Gastroesophageal sphincter (tissue), 4 donors: ENCODE results near the gene ASIC2. TPM values are rescaled to one million over a fixed set of nuclear protein-coding genes. Genes with fewer than 3 reads are reported as not detected.

ENCODE experiments used
- ATAC-seq: fragments of 150-250 bp; one replicate; pipeline ENCODE4 v1.9.1; 2016; ENCODE audit warnings: mild to moderate bottlenecking, moderate library complexity
- H3K27ac ChIP-seq, 4 donors: fragments of 200-600 bp; sonication (generic) in 3 of 4; 1 replicate in 3 of 4; 2 replicates in 1 of 4; pipeline ENCODE4 v1.5.1; 2016 to 2019
- H3K27me3 ChIP-seq: fragments of 200-600 bp; sonication (generic); one replicate; pipeline ENCODE4 v1.5.1; 2019
- H3K36me3 ChIP-seq, 2 donors: fragments of 200-600 bp; sonication (generic); one replicate each; pipeline ENCODE4 v1.5.1; 2019; ENCODE audit warnings: control low read depth in 1 of 2
- H3K4me1 ChIP-seq, 3 donors: fragments of 200-600 bp; sonication (generic); 1 replicate in 2 of 3; 2 replicates in 1 of 3; pipeline ENCODE4 v1.5.1; 2016 to 2019; ENCODE audit warnings: control low read depth in 2 of 3
- H3K4me3 ChIP-seq, 2 donors: fragments of 200-600 bp; sonication (generic); one replicate each; pipeline ENCODE4 v1.5.1; 2019; ENCODE audit warnings: mild to moderate bottlenecking in 1 of 2, moderate library complexity in 1 of 2
- H3K9me3 ChIP-seq, 3 donors: fragments of 200-600 bp; sonication (generic); one replicate each; pipeline ENCODE4 v1.5.1; 2017 to 2019; ENCODE audit warnings: control low read depth in 2 of 3
- EP300 ChIP-seq: sonication (generic); formaldehyde crosslinking; IDR thresholded peaks from one replicate; pipeline ENCODE4 v1.6.1; 2017; ENCODE audit warnings: antibody characterized with exemption, mild to moderate bottlenecking
- POLR2A ChIP-seq, 2 donors: fragments of 450-650 bp; IDR thresholded peaks; one replicate each; pipeline ENCODE4 v1.6.1; 2017; ENCODE audit warnings: antibody characterized with exemption in 2 of 2, mild to moderate bottlenecking in 2 of 2, moderate library complexity in 1 of 2
- POLR2AphosphoS5 ChIP-seq: sonication (generic); formaldehyde crosslinking; IDR thresholded peaks from one replicate; pipeline ENCODE4 v1.6.1; 2017; ENCODE audit warnings: antibody characterized with exemption
- WGBS, 2 donors: methylation state at CpG; one replicate each; pipeline ENCODE4 v1.1.5; 2018; ENCODE audit warnings: low coverage in 1 of 2; 5-methylcytosine and 5-hydroxymethylcytosine counted together
- total RNA-seq, 4 donors: library from RNA; depleted of rRNA; stranded (reverse); fragments of >200 nt; gene quantifications; one replicate each; pipeline ENCODE4 v1.1.0, GENCODE V29; 2016
- TF ChIP-seq, protein P1 (sequence below), 4 experiments: fragments of 200-600 bp in 2 of 4; fragments of 450-650 bp in 2 of 4; sonication (generic) in 1 of 4; IDR thresholded peaks; one replicate each; pipeline ENCODE4 v1.5.1; 2017 to 2019; ENCODE audit warnings: antibody characterized with exemption in 4 of 4, mild to moderate bottlenecking in 2 of 4, moderate library complexity in 2 of 4

The ASIC2 gene
- total RNA-seq, 4 donors from 2014 or later = 0.15 TPM; not detected in 3

DNA sequence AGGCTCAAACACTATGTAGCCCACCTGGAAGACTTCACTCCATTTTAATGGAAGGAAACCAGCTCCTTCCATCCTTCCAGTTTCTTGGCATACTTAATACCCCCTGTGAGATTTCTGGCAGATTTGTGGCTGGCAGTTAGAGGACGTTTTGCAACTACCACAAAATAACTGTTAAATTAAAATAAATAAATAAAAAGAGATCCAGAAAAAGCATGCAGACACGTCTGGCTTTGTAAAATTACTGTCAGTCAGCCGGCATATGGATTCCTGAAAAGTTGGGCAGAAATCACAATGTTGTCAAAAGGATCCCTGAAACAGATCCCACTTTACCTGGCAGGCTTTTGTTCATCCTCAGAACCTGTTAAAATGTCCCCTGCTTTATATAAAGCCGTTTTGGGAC, 113.9 kb downstream of the ASIC2 start:
- Histone ChIP-seq H3K4me1 (peaks cover 0 to 5% (median 0%) of the 10 kb centered on the region in 3 donors), H3K9me3 (no peaks in the 10 kb centered on the region), H3K27me3 (peaks cover 54% of the 10 kb centered on the region), H3K36me3 (no peaks in the 10 kb centered on the region), H3K4me3 (no peak overlapping the region), H3K27ac (no peak overlapping the region)
- 49 to 50% methylated on average over 2 to 4 of the region's 4 CpGs for WGBS, 2 donors
- no peak for ATAC-seq
- TF ChIP-seq POLR2AphosphoS5 (no peak), EP300 (no peak), POLR2A (IDR thresholded peaks at IDR 0.05) (no peak)
- TF ChIP-seq, protein P1, sequence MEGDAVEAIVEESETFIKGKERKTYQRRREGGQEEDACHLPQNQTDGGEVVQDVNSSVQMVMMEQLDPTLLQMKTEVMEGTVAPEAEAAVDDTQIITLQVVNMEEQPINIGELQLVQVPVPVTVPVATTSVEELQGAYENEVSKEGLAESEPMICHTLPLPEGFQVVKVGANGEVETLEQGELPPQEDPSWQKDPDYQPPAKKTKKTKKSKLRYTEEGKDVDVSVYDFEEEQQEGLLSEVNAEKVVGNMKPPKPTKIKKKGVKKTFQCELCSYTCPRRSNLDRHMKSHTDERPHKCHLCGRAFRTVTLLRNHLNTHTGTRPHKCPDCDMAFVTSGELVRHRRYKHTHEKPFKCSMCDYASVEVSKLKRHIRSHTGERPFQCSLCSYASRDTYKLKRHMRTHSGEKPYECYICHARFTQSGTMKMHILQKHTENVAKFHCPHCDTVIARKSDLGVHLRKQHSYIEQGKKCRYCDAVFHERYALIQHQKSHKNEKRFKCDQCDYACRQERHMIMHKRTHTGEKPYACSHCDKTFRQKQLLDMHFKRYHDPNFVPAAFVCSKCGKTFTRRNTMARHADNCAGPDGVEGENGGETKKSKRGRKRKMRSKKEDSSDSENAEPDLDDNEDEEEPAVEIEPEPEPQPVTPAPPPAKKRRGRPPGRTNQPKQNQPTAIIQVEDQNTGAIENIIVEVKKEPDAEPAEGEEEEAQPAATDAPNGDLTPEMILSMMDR (IDR thresholded peaks at IDR 0.05) = no peak

DNA sequence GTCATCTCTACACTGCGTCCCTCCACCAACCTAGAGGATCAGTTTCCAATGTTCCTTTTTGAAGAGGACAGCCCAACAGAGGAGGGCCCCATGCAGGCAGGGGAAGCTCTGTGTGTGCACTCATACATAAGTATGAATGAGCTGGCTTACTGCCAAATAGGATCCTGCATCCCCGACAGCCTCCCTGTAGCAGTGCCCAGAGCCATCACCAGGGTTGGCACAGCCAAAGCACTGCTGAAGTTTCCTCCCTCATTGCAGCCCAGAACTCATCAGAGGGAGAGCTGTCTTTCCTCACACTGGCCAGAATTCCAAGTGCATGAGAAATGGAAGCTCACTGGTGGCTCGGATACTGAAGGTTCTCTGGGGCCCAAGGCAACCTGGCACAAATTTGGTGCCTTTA, 114.4 kb downstream of the ASIC2 start:
- Histone ChIP-seq H3K4me1 (peaks cover 0 to 5% (median 0%) of the 10 kb centered on the region in 3 donors), H3K27ac (no peak overlapping the region), H3K9me3 (no peaks in the 10 kb centered on the region), H3K36me3 (no peaks in the 10 kb centered on the region), H3K27me3 (peaks cover 54% of the 10 kb centered on the region), H3K4me3 (no peak overlapping the region)
- ATAC-seq = no peak
- WGBS, 2 donors = 51% methylated on average over 2 of the region's 3 CpGs; no CpG with 5 or more reads in 1 of the 2 donors
- TF ChIP-seq, protein P1 (IDR thresholded peaks at IDR 0.05) = no peak
- no peak for TF ChIP-seq POLR2AphosphoS5

DNA sequence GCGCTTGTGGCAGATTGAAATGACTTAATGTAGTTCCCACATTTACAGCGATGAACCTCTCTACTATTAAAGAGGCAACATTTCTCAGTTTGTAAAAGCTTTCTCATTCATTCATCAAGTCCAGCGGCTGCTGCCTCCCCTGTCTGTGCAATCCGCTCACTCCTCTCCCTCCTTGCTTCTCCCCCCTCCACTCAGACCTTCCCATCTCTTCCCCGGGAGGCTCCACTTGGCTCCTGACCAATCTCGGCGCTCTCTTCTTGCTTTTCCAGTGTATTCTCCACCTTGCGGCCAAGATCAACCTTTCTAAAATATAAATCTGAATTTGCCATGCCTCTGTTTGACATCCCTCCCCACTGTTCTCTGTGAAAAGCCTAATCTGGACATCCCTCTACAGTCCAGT, 117.5 kb downstream of the ASIC2 start:
- WGBS, 2 donors = 6 to 27% methylated on average over 4 to 8 of the region's 8 CpGs
- Histone ChIP-seq H3K27ac (no peak overlapping the region), H3K4me1 (peaks cover 0 to 5% (median 0%) of the 10 kb centered on the region in 3 donors), H3K36me3 (no peaks in the 10 kb centered on the region), H3K4me3 (no peak overlapping the region), H3K9me3 (no peaks in the 10 kb centered on the region), H3K27me3 (peaks cover 54% of the 10 kb centered on the region)
- TF ChIP-seq, protein P1 (IDR thresholded peaks at IDR 0.05) = no peak
- TF ChIP-seq POLR2A (IDR thresholded peaks at IDR 0.05) (no peak), POLR2AphosphoS5 (no peak), EP300 (no peak)
- ATAC-seq = no peak

DNA sequence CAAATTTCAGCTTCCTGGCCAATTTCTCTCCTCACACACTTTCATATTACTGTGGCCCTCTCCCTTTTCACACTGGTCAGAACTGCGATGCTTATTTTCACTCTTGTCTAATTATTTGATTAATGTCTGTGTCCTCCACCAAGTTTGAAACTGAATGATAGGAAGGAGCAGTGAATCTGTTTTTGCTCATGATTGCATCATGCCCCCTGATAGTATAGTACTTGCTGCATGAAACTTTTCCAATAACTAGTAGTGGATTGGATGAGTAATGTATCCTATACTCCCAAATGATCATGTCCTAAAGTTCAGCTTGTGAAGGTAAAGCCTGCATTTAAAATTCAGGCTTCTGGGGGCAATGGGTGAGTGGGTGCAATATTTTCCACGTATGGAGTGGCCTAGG, 121.2 kb downstream of the ASIC2 start:
- H3K36me3 ChIP-seq = no peaks in the 10 kb centered on the region
- no peak overlapping the region for H3K4me3 ChIP-seq
- TF ChIP-seq, protein P1 (IDR thresholded peaks at IDR 0.05) = no peak
- no peak for TF ChIP-seq EP300
- TF ChIP-seq POLR2AphosphoS5 = no peak
- no peak for TF ChIP-seq POLR2A (IDR thresholded peaks at IDR 0.05)
- no peak overlapping the region for H3K27ac ChIP-seq
- peaks cover 0 to 5% (median 0%) of the 10 kb centered on the region in 3 donors for H3K4me1 ChIP-seq
- no peak for ATAC-seq
- H3K27me3 ChIP-seq = peaks cover 26% of the 10 kb centered on the region
- H3K9me3 ChIP-seq = no peaks in the 10 kb centered on the region
- WGBS, 2 donors = 57 to 83% methylated on average over 1 to 2 of the region's 2 CpGs

DNA sequence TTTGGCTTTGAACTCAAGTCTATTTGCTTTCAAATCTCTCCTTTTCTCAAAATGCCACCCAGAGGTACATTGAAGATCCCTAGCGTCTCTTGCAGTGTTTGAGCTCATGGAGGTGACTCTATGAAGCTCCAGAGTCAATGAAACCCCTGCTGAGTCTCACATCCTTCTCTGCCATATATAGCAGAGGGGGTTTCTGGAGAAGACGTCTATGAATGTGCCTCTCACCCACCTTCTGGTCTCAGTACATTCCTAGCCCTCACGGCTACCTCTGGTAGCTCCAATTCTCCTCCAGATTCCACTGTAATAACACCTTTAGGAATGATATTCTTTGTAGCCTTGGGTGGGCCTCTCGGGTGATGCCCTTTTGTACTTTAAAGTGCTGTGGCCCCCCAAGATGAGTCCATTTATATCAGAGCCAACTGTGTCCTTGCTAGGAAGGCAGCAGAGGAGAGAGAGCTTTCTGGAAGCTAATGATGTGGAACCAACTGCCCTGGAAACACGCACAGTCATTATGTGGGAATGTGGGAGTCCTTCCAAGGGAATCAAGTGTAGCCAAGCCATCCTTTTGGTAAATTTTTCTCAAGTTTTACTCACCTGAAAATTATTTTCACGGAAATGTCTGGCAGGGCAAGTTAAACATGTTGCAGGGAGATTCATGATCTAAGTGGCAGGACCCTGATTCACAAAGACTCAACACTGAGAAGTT, 123.4 kb downstream of the ASIC2 start:
- H3K4me3 ChIP-seq = no peak overlapping the region
- no peaks in the 10 kb centered on the region for H3K9me3 ChIP-seq
- H3K4me1 ChIP-seq = peaks cover 0 to 3% (median 0%) of the 10 kb centered on the region in 3 donors
- no peak overlapping the region for H3K27ac ChIP-seq
- 47 to 100% methylated on average over 1 to 5 of the region's 6 CpGs for WGBS, 2 donors
- no peak for ATAC-seq
- H3K27me3 ChIP-seq = peaks cover 11% of the 10 kb centered on the region
- no peaks in the 10 kb centered on the region for H3K36me3 ChIP-seq
- TF ChIP-seq, protein P1 (IDR thresholded peaks at IDR 0.05) = no peak
- peak; percentile 12 for TF ChIP-seq POLR2AphosphoS5
